Osteocyte (in vitro differentiated cells): ENCODE data around the gene GALNT9. TPM values are rescaled to one million over a fixed set of nuclear protein-coding genes. Genes with fewer than 3 reads are reported as not detected.

Experiments
- DNase-seq: peaks from one replicate; pipeline ENCODE4 v3.0.0; 2021; ENCODE audit warnings: mixed read lengths; ENCODE audit not compliant: unreplicated experiment; ENCODE audit errors: extremely low spot score
- H3K27ac Mint-ChIP-seq: one replicate; pipeline ENCODE4 v1.8.0; 2021; ENCODE audit warnings: mild to moderate bottlenecking, mixed read lengths; ENCODE audit not compliant: unreplicated experiment
- H3K27me3 Mint-ChIP-seq: one replicate; pipeline ENCODE4 v1.8.0; 2021; ENCODE audit warnings: mixed read lengths; ENCODE audit not compliant: unreplicated experiment
- H3K36me3 Mint-ChIP-seq: one replicate; pipeline ENCODE4 v1.8.0; 2021; ENCODE audit warnings: mixed read lengths; ENCODE audit not compliant: unreplicated experiment
- H3K4me1 Mint-ChIP-seq: one replicate; pipeline ENCODE4 v1.8.0; 2021; ENCODE audit warnings: mixed read lengths; ENCODE audit not compliant: unreplicated experiment
- H3K4me3 Mint-ChIP-seq: one replicate; pipeline ENCODE4 v1.8.0; 2021; ENCODE audit warnings: mild to moderate bottlenecking, moderate library complexity, mixed read lengths; ENCODE audit not compliant: unreplicated experiment
- H3K9me3 Mint-ChIP-seq: one replicate; pipeline ENCODE4 v1.8.0; 2021; ENCODE audit warnings: mixed read lengths; ENCODE audit not compliant: unreplicated experiment
- CTCF ChIP-seq: fragments of 200-600 bp; sonication (generic); IDR thresholded peaks from 2 replicates; pipeline ENCODE4 v1.5.0; 2021; ENCODE audit warnings: antibody characterized with exemption, mild to moderate bottlenecking, moderate library complexity
- total RNA-seq: library from RNA; stranded (reverse); gene quantifications from 2 replicates; pipeline ENCODE4 v1.2.1, GENCODE V29; 2021

GALNT9 gene
- total RNA-seq, 1 donor from 2014 or later: not detected

- peaks cover 12% of the 10 kb centered on the region for H3K27me3 Mint-ChIP-seq
- no peaks in the 10 kb centered on the region for H3K36me3 Mint-ChIP-seq
- DNase-seq: no peak
- H3K4me1 Mint-ChIP-seq: no peaks in the 10 kb centered on the region
- H3K27ac Mint-ChIP-seq: no peak overlapping the region
- no peaks in the 10 kb centered on the region for H3K9me3 Mint-ChIP-seq
- TF ChIP-seq CTCF: no peak
- H3K4me3 Mint-ChIP-seq: no peak overlapping the region
These were observed 64.2 kb downstream of the GALNT9 start for GRCh38 chr12:132265056-132265800.

- DNase-seq: no peak
- Mint-ChIP-seq H3K27ac (no peak overlapping the region), H3K4me1 (peaks cover 4% of the 10 kb centered on the region), H3K4me3 (no peak overlapping the region), H3K36me3 (no peaks in the 10 kb centered on the region), H3K27me3 (peaks cover 12% of the 10 kb centered on the region), H3K9me3 (no peaks in the 10 kb centered on the region)
- no peak for TF ChIP-seq CTCF
These were observed 65.0 kb downstream of the GALNT9 start for GRCh38 chr12:132264086-132265010.

DNA sequence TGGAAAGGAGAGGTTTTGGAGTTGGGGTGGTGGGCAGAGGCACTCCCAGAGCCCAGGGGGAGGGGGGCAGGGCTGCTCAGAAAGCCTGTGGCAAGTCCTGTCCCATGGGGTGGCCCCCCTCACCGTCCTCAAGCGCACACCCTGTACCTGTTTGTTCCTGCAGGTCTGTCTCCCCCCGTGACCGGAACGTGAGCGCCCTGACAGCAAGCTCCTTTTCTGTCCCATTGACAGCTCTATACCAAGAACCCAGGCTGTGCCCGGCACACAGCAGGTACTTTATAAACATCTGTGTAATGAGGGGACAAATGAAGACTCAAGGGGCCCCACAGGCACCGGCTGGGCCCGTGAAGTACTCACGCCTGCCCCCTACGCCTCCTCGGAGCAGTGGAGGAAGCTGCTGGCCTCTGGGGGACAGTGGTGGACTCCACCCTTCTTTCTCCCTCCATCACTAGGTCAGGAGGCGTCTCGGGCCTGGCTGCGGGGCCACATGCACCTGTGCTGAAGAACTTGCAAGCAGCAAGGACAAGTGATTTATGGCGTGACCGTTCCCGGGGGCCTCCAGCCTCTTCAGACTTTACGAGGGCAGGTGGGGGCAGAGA lies 65.8 kb downstream of the GALNT9 start:
- H3K36me3 Mint-ChIP-seq: no peaks in the 10 kb centered on the region
- TF ChIP-seq CTCF: no peak
- H3K27me3 Mint-ChIP-seq: peaks cover 12% of the 10 kb centered on the region
- DNase-seq: no peak
- H3K9me3 Mint-ChIP-seq: no peaks in the 10 kb centered on the region
- no peak overlapping the region for H3K27ac Mint-ChIP-seq
- peaks cover 8% of the 10 kb centered on the region for H3K4me1 Mint-ChIP-seq
- no peak overlapping the region for H3K4me3 Mint-ChIP-seq

DNA sequence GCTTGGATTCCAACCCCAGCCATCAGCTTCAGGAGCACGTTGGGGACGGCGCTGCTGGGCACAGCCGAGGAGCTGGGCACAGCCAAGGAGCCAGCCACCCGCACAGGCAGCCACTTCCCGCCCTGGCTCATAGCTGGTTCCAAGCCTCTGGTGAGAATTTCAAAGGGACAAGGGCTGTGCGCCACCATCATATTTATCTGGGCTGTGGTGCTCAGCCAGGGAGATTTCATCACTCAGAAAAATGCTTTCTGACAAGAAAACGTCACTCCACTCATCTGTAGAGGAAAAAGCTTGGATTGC lies 66.4 kb downstream of the GALNT9 start:
- Mint-ChIP-seq H3K4me3 (no peak overlapping the region), H3K4me1 (peaks cover 8% of the 10 kb centered on the region), H3K9me3 (no peaks in the 10 kb centered on the region), H3K27me3 (peaks cover 14% of the 10 kb centered on the region), H3K27ac (no peak overlapping the region), H3K36me3 (no peaks in the 10 kb centered on the region)
- no peak for TF ChIP-seq CTCF
- no peak for DNase-seq
